ENCODE measurements around the gene MED7.

Gene MED7

GRCh38 chr5:157162919-157163510 lies 20.4 kb upstream of the MED7 start:
- DNase-seq, result no peak

- DNase-seq, result no peak
Measured at GRCh38 chr5:157161996-157162395, 19.3 kb upstream of the MED7 start.

GRCh38 chr5:157160001-157160400 lies 17.3 kb upstream of the MED7 start:
- no peak for DNase-seq

- no peak for DNase-seq
Measured at GRCh38 chr5:157159209-157159751, 16.6 kb upstream of the MED7 start.

- DNase-seq, result no peak
Measured at GRCh38 chr5:157157293-157157891, 14.7 kb upstream of the MED7 start.

- DNase-seq, result no peak
Measured at GRCh38 chr5:157155297-157155696, 12.6 kb upstream of the MED7 start.

GRCh38 chr5:157150995-157151394 lies 8.3 kb upstream of the MED7 start:
- no peak for DNase-seq

- peak; percentile 72 for DNase-seq
Measured at GRCh38 chr5:157148734-157149615, 6.3 kb upstream of the MED7 start.

- DNase-seq, result peak; percentile 32
Measured at GRCh38 chr5:157143127-157143971, 684 bp upstream of the MED7 start.

- no peak for DNase-seq
Measured at GRCh38 chr5:157137691-157138090, 5.0 kb downstream of the MED7 start.

GRCh38 chr5:157132281-157132612 lies 10.4 kb downstream of the MED7 start:
- no peak for DNase-seq

GRCh38 chr5:157130925-157131324 lies 11.7 kb downstream of the MED7 start:
- DNase-seq, result no peak

GRCh38 chr5:157121709-157122108 lies 21.0 kb downstream of the MED7 start:
- no peak for DNase-seq

- no peak for DNase-seq
Measured at GRCh38 chr5:157120102-157120501, 22.6 kb downstream of the MED7 start.

- no peak for DNase-seq
Measured at GRCh38 chr5:157116483-157116954, 26.1 kb downstream of the MED7 start.

- no peak for DNase-seq
Measured at GRCh38 chr5:157115502-157115901, 27.2 kb downstream of the MED7 start.

GRCh38 chr5:157115012-157115411 lies 27.7 kb downstream of the MED7 start:
- DNase-seq, result no peak

- DNase-seq, result no peak
Measured at GRCh38 chr5:157113002-157113401, 29.7 kb downstream of the MED7 start.

- DNase-seq, result no peak
Measured at GRCh38 chr5:157109744-157110143, 32.9 kb downstream of the MED7 start.

GRCh38 chr5:157108976-157109375 lies 33.7 kb downstream of the MED7 start, which contains the start of gene HAVCR2:
HAVCR2 (minus strand) TSS chr5:157109044; CDS start chr5:157108983, 61 bp downstream.
- peak; percentile 26 for DNase-seq

- DNase-seq, result no peak
Measured at GRCh38 chr5:157107508-157107907, 35.2 kb downstream of the MED7 start.

- DNase-seq, result no peak
Measured at GRCh38 chr5:157106630-157107461, 35.8 kb downstream of the MED7 start.
